T-helper 1 cell (primary cell): Measurements from ENCODE around the gene ADAMTS20.
A peak's percentile ranks its signal among the peaks of the same experiment; 100 is the strongest.

Experiments
- DNase-seq, 5 donors: peaks; one replicate each; pipeline ENCODE4 v3.0.0-alpha.2; 2012 to 2020

Gene ADAMTS20

GRCh38 chr12:43482311-43483085, 69.5 kb downstream of the ADAMTS20 start:
- DNase-seq = no peak

GRCh38 chr12:43480591-43480990, 71.4 kb downstream of the ADAMTS20 start:
- DNase-seq = no peak

- no peak for DNase-seq
These were observed 89.3 kb downstream of the ADAMTS20 start for GRCh38 chr12:43462741-43463140.

- DNase-seq = no peak
These were observed 89.9 kb downstream of the ADAMTS20 start for GRCh38 chr12:43462080-43462479.

- no peak for DNase-seq
These were observed 92.7 kb downstream of the ADAMTS20 start for GRCh38 chr12:43459285-43459684.

- no peak for DNase-seq
These were observed 98.2 kb downstream of the ADAMTS20 start for GRCh38 chr12:43453761-43454160.

- peak in 4 of 5 donors; percentile 8 to 43 (median 21) for DNase-seq
These were observed 107.0 kb downstream of the ADAMTS20 start for GRCh38 chr12:43444940-43445564.

- DNase-seq = no peak
These were observed 115.4 kb downstream of the ADAMTS20 start for GRCh38 chr12:43436597-43436996.

GRCh38 chr12:43434614-43435013, 117.4 kb downstream of the ADAMTS20 start:
- DNase-seq = no peak

- DNase-seq = no peak
These were observed 123.9 kb downstream of the ADAMTS20 start for GRCh38 chr12:43428088-43428600.

GRCh38 chr12:43425361-43425760, 126.6 kb downstream of the ADAMTS20 start:
- DNase-seq = no peak

- no peak for DNase-seq
These were observed 135.0 kb downstream of the ADAMTS20 start for GRCh38 chr12:43416981-43417380.

GRCh38 chr12:43407816-43408645, 144.0 kb downstream of the ADAMTS20 start:
- DNase-seq = no peak

- DNase-seq = no peak
These were observed 145.2 kb downstream of the ADAMTS20 start for GRCh38 chr12:43406801-43407200.

- DNase-seq = no peak
These were observed 149.6 kb downstream of the ADAMTS20 start for GRCh38 chr12:43402436-43402835.

- no peak for DNase-seq
These were observed 150.9 kb downstream of the ADAMTS20 start for GRCh38 chr12:43401096-43401495.

- no peak for DNase-seq
These were observed 155.3 kb downstream of the ADAMTS20 start for GRCh38 chr12:43396671-43397070.

GRCh38 chr12:43392116-43392515, 159.9 kb downstream of the ADAMTS20 start:
- DNase-seq = no peak

GRCh38 chr12:43381879-43382278, 170.1 kb downstream of the ADAMTS20 start:
- DNase-seq = no peak

- no peak for DNase-seq
These were observed 173.6 kb downstream of the ADAMTS20 start for GRCh38 chr12:43378448-43378847.

GRCh38 chr12:43370263-43370662, 181.7 kb downstream of the ADAMTS20 start:
- DNase-seq = no peak

- DNase-seq = no peak
These were observed 188.9 kb downstream of the ADAMTS20 start for GRCh38 chr12:43362910-43363694.
